Skin epidermis (tissue), 12 donors: ENCODE results near the gene KIF18A.
"Not testable (repeated sequence)": the region's sequence is repeated elsewhere in the genome, so short reads cannot be mapped to it uniquely, and the experiment has no call there.

Experiments
- H3K27ac ChIP-seq, 21 experiments: fragments of 200-600 bp; sonication (generic) in 11 of 21; one replicate each; pipeline ENCODE4 v1.5.0; 2020; ENCODE audit warnings: mild to moderate bottlenecking in 3 of 21, inconsistent platforms in 2 of 21, moderate library complexity in 2 of 21
- H3K4me3 ChIP-seq, 7 experiments: fragments of 200-600 bp; sonication (generic) in 2 of 7; one replicate each; pipeline ENCODE4 v1.5.0; 2020; ENCODE audit warnings: inconsistent platforms in 2 of 7, mild to moderate bottlenecking in 2 of 7, moderate library complexity in 1 of 7

Gene KIF18A

GRCh38 chr11:28107750-28108618 is at the start of gene KIF18A, which contains the start of gene METTL15:
Gene KIF18A, minus strand, starts transcription at chr11:28108156. Its CDS starts 10,209 bp downstream, at chr11:28097947.
Gene METTL15, plus strand, starts transcription at chr11:28108388. Its CDS starts 4,947 bp downstream, at chr11:28113335.
- Histone ChIP-seq H3K27ac (peak within 1 kb of the TSS; percentile 20 to 91 (median 84)), H3K4me3 (peak within 1 kb of the TSS; percentile 41 to 80 (median 58))

GRCh38 chr11:28153586-28153985 is 45.6 kb upstream of the KIF18A start:
- no peak overlapping the region for H3K27ac ChIP-seq
- H3K4me3 ChIP-seq, result no peak overlapping the region

- H3K27ac ChIP-seq, result no peak overlapping the region
Observed at GRCh38 chr11:28152743-28153142, 44.8 kb upstream of the KIF18A start.

GRCh38 chr11:28146123-28146751 is 38.3 kb upstream of the KIF18A start:
- Histone ChIP-seq H3K4me3 (no peak overlapping the region), H3K27ac (no peak overlapping the region)

More at GRCh38 chr11:28152743-28153142, 44.8 kb upstream of the KIF18A start:
- H3K4me3 ChIP-seq, result no peak overlapping the region

- no peak overlapping the region for H3K27ac ChIP-seq
Observed at GRCh38 chr11:28144808-28145207, 36.9 kb upstream of the KIF18A start.

GRCh38 chr11:28142724-28143123 is 34.8 kb upstream of the KIF18A start:
- H3K4me3 ChIP-seq, result no peak overlapping the region
- H3K27ac ChIP-seq, result no peak overlapping the region

More at GRCh38 chr11:28144808-28145207, 36.9 kb upstream of the KIF18A start:
- no peak overlapping the region for H3K4me3 ChIP-seq

GRCh38 chr11:28140689-28141455 is 32.9 kb upstream of the KIF18A start:
- H3K4me3 ChIP-seq, result no peak overlapping the region
- no peak overlapping the region for H3K27ac ChIP-seq

- no peak overlapping the region for H3K4me3 ChIP-seq
Observed at GRCh38 chr11:28139841-28140415, 32.0 kb upstream of the KIF18A start.

GRCh38 chr11:28137832-28138231 is 29.9 kb upstream of the KIF18A start:
- no peak overlapping the region for H3K4me3 ChIP-seq
- no peak overlapping the region for H3K27ac ChIP-seq

More at GRCh38 chr11:28139841-28140415, 32.0 kb upstream of the KIF18A start:
- H3K27ac ChIP-seq, result no peak overlapping the region

GRCh38 chr11:28137366-28137765 is 29.4 kb upstream of the KIF18A start:
- Histone ChIP-seq H3K4me3 (no peak overlapping the region), H3K27ac (no peak overlapping the region)

GRCh38 chr11:28136157-28136556 is 28.2 kb upstream of the KIF18A start:
- not testable (repeated sequence) for H3K4me3 ChIP-seq, H3K27ac ChIP-seq

- no peak overlapping the region for H3K27ac ChIP-seq
Observed at GRCh38 chr11:28133146-28133545, 25.2 kb upstream of the KIF18A start.

GRCh38 chr11:28132548-28132947 is 24.6 kb upstream of the KIF18A start:
- Histone ChIP-seq H3K4me3 (no peak overlapping the region), H3K27ac (no peak overlapping the region)

More at GRCh38 chr11:28133146-28133545, 25.2 kb upstream of the KIF18A start:
- H3K4me3 ChIP-seq, result no peak overlapping the region

GRCh38 chr11:28123151-28123581 is 15.2 kb upstream of the KIF18A start:
- no peak overlapping the region for H3K4me3 ChIP-seq
- no peak overlapping the region for H3K27ac ChIP-seq

GRCh38 chr11:28117712-28118111 is 9.8 kb upstream of the KIF18A start:
- Histone ChIP-seq H3K27ac (no peak overlapping the region), H3K4me3 (no peak overlapping the region)

GRCh38 chr11:28114731-28115130 is 6.8 kb upstream of the KIF18A start:
- no peak overlapping the region for H3K27ac ChIP-seq
- no peak overlapping the region for H3K4me3 ChIP-seq

GRCh38 chr11:28114116-28114515 is 6.2 kb upstream of the KIF18A start:
- Histone ChIP-seq H3K27ac (no peak overlapping the region), H3K4me3 (no peak overlapping the region)

GRCh38 chr11:28110821-28111200 is 2.9 kb upstream of the KIF18A start:
- Histone ChIP-seq H3K27ac (peak overlapping the region; percentile 78 to 97 (median 88)), H3K4me3 (peak overlapping the region; percentile 53 to 75 (median 61))

- H3K4me3 ChIP-seq, result peak overlapping the region; percentile 53 to 75 (median 61)
Observed at GRCh38 chr11:28110108-28110820, 2.3 kb upstream of the KIF18A start.

More at GRCh38 chr11:28110108-28110820, 2.3 kb upstream of the KIF18A start:
- H3K27ac ChIP-seq, result peak overlapping the region; percentile 78 to 97 (median 88)
